H7 (cell line): ENCODE measurements around the gene STAU1. TPM values are rescaled to one million over a fixed set of nuclear protein-coding genes. Genes with fewer than 3 reads are reported as not detected.
"Not testable (repeated sequence)": the region's sequence is repeated elsewhere in the genome, so short reads cannot be mapped to it uniquely, and the experiment has no call there.

Source experiments
- DNase-seq: peaks from one replicate; pipeline ENCODE4 v3.0.0; 2012
- H3K27me3 ChIP-seq: 2 replicates; pipeline ENCODE4 v1.6.0; 2011; ENCODE audit warnings: mild to moderate bottlenecking, low read length; ENCODE audit not compliant: control insufficient read depth, insufficient read depth
- H3K36me3 ChIP-seq: replicated peaks from 2 replicates; pipeline ENCODE4 v1.5.1; 2011; ENCODE audit warnings: low read length; ENCODE audit not compliant: control insufficient read depth, insufficient read depth
- H3K4me3 ChIP-seq: 2 replicates; pipeline ENCODE4 v1.5.1; 2011; ENCODE audit warnings: low read depth, mild to moderate bottlenecking, control low read depth, low read length, moderate library complexity; ENCODE audit not compliant: insufficient read depth
- total RNA-seq: library from RNA; depleted of rRNA; stranded (reverse); fragments of >200 nt; shearing (Covaris generic); gene quantifications from 2 replicates; pipeline ENCODE4 v1.2.3, GENCODE V29; 2014; rRNA removed

Gene STAU1
- total RNA-seq, 1 experiment from 2014 or later, result 56.5 TPM

GRCh38 chr20:49103019-49103418 lies 85.1 kb downstream of the STAU1 start:
- H3K36me3 ChIP-seq, result peaks cover 27% of the 10 kb centered on the region
- no peaks in the 10 kb centered on the region for H3K27me3 ChIP-seq
- H3K4me3 ChIP-seq, result no peak overlapping the region
- DNase-seq, result no peak

GRCh38 chr20:49100972-49101371 lies 87.2 kb downstream of the STAU1 start:
- DNase-seq, result no peak

GRCh38 chr20:49100292-49100691 lies 87.8 kb downstream of the STAU1 start:
- DNase-seq, result not testable (repeated sequence)

More at GRCh38 chr20:49100972-49101371, 87.2 kb downstream of the STAU1 start:
- no peaks in the 10 kb centered on the region for H3K27me3 ChIP-seq
- H3K4me3 ChIP-seq, result no peak overlapping the region
- H3K36me3 ChIP-seq, result peaks cover 37% of the 10 kb centered on the region

GRCh38 chr20:49099011-49099410 lies 89.1 kb downstream of the STAU1 start:
- Histone ChIP-seq H3K27me3 (no peaks in the 10 kb centered on the region), H3K36me3 (peaks cover 49% of the 10 kb centered on the region), H3K4me3 (no peak overlapping the region)
- DNase-seq, result no peak

More at GRCh38 chr20:49100292-49100691, 87.8 kb downstream of the STAU1 start:
- peaks cover 39% of the 10 kb centered on the region for H3K36me3 ChIP-seq
- H3K4me3 ChIP-seq, H3K27me3 ChIP-seq: not testable (repeated sequence)

GRCh38 chr20:49098136-49098535 lies 90.0 kb downstream of the STAU1 start:
- no peak overlapping the region for H3K4me3 ChIP-seq
- H3K27me3 ChIP-seq, result no peaks in the 10 kb centered on the region
- no peak for DNase-seq
- peaks cover 51% of the 10 kb centered on the region for H3K36me3 ChIP-seq

GRCh38 chr20:49097159-49097558 lies 91.0 kb downstream of the STAU1 start:
- Histone ChIP-seq H3K4me3 (no peak overlapping the region), H3K36me3 (peaks cover 46% of the 10 kb centered on the region), H3K27me3 (no peaks in the 10 kb centered on the region)
- DNase-seq, result no peak

- H3K27me3 ChIP-seq, result no peaks in the 10 kb centered on the region
- no peak for DNase-seq
- no peak overlapping the region for H3K4me3 ChIP-seq
- H3K36me3 ChIP-seq, result peaks cover 42% of the 10 kb centered on the region
Measured at GRCh38 chr20:49096203-49096730, 91.9 kb downstream of the STAU1 start.

- no peak for DNase-seq
- Histone ChIP-seq H3K4me3 (no peak overlapping the region), H3K36me3 (peaks cover 52% of the 10 kb centered on the region), H3K27me3 (no peaks in the 10 kb centered on the region)
Measured at GRCh38 chr20:49091762-49092161, 96.4 kb downstream of the STAU1 start.

GRCh38 chr20:49091104-49091503 lies 97.0 kb downstream of the STAU1 start:
- DNase-seq, result no peak
- no peak overlapping the region for H3K4me3 ChIP-seq
- peaks cover 51% of the 10 kb centered on the region for H3K36me3 ChIP-seq
- H3K27me3 ChIP-seq, result no peaks in the 10 kb centered on the region

GRCh38 chr20:49082295-49082694 lies 105.8 kb downstream of the STAU1 start:
- DNase-seq, H3K27me3 ChIP-seq, H3K4me3 ChIP-seq: not testable (repeated sequence)
- peaks cover 43% of the 10 kb centered on the region for H3K36me3 ChIP-seq

- Histone ChIP-seq H3K27me3 (no peaks in the 10 kb centered on the region), H3K4me3 (no peak overlapping the region), H3K36me3 (peaks cover 46% of the 10 kb centered on the region)
- DNase-seq, result no peak
Measured at GRCh38 chr20:49078310-49078709, 109.8 kb downstream of the STAU1 start.

- peaks cover 54% of the 10 kb centered on the region for H3K36me3 ChIP-seq
Measured at GRCh38 chr20:49074521-49074920, 113.6 kb downstream of the STAU1 start.

More at GRCh38 chr20:49074521-49074920, 113.6 kb downstream of the STAU1 start:
- H3K4me3 ChIP-seq, result no peak overlapping the region
- no peak for DNase-seq
- H3K27me3 ChIP-seq, result no peaks in the 10 kb centered on the region

Other genes with a start within 250 kb of the STAU1 start
- 214 and 248 TPM in 2 replicates for gene CSE1L, start 142.0 kb downstream of the STAU1 start, total RNA-seq
- 53.3 and 54.6 TPM in 2 replicates for gene DDX27, start 31.1 kb upstream of the STAU1 start, total RNA-seq
- 8.5 and 8.6 TPM in 2 replicates for gene ZNFX1, start 89.7 kb upstream of the STAU1 start, total RNA-seq